Measurements from ENCODE around the gene SMIM30. TPM values are rescaled to one million over a fixed set of nuclear protein-coding genes. Genes with fewer than 3 reads are reported as not detected.

SMIM30 gene
- total RNA-seq, 1 experiment from 2014 or later, result 55.8 TPM

GRCh38 chr7:113084496-113085172 lies 33.7 kb downstream of the SMIM30 start:
- ChIA-PET CTCF (no interaction called here), RAD21 (ENCODE audit: low non-redundant PET in 1 of 2, low total read pairs in 2 of 2, uncharacterized antibody in 2 of 2, unreplicated experiment in 2 of 2) (no interaction called here), POLR2A (no interaction called here)
- no peaks in the 10 kb centered on the region for H3K27me3 ChIP-seq (ENCODE audit: insufficient read depth, low read length)
- no peak overlapping the region for H3K27ac ChIP-seq (ENCODE audit: low read depth, low read length)
- H4K20me1 ChIP-seq (ENCODE audit: insufficient read depth), result no peaks in the 10 kb centered on the region
- BruUV-seq (replicated peaks), result no TSS peak
- no peak overlapping the region for H3K4me3 ChIP-seq (replicated peaks in 1 of 2; ENCODE audit: low read depth in 1 of 2, low read length in 2 of 2)
- H3K36me3 ChIP-seq (ENCODE audit: control insufficient read depth in 1 of 2, insufficient read depth in 2 of 2, low read length in 2 of 2), result no peaks in the 10 kb centered on the region
- H3K4me2 ChIP-seq (ENCODE audit: low read length), result no peak overlapping the region
- no peak for ATAC-seq
- no peaks in the 10 kb centered on the region for H3K9me3 ChIP-seq (ENCODE audit: control insufficient read depth in 1 of 2, insufficient read depth in 1 of 2, low read depth in 1 of 2, low read length in 2 of 2)
- H3K9ac ChIP-seq (ENCODE audit: low read length), result no peak overlapping the region
- no peaks in the 10 kb centered on the region for H3K79me2 ChIP-seq (ENCODE audit: insufficient read depth, low read length)
- no peaks in the 10 kb centered on the region for H3K4me1 ChIP-seq (ENCODE audit: control insufficient read depth in 1 of 2, insufficient read depth in 2 of 2, low read length in 2 of 2)
- no peaks in the 10 kb centered on the region for H3K9me2 ChIP-seq (ENCODE audit: insufficient read depth)
- DNase-seq (ENCODE audit: low read depth, low spot score), result no peak
- TF ChIP-seq ELF1 (IDR thresholded peaks at IDR 0.05; ENCODE audit: borderline replicate concordance, low read depth), result no peak
- no peak for TF ChIP-seq ZNF274 (IDR thresholded peaks at IDR 0.05; ENCODE audit: low read depth, low read length)
- TF ChIP-seq EZH2 (IDR thresholded peaks at IDR 0.05), result no peak
- TF ChIP-seq POLR2AphosphoS5 (IDR thresholded peaks at IDR 0.05; ENCODE audit: low read depth, low read length), result no peak
- no peak for TF ChIP-seq CBX3 (IDR thresholded peaks at IDR 0.05; ENCODE audit: low read depth)
- TF ChIP-seq FOSL1 (IDR thresholded peaks at IDR 0.05; ENCODE audit: low read depth), result no peak
- no peak for TF ChIP-seq REST (IDR thresholded peaks at IDR 0.05; ENCODE audit: low read depth)
- intact Hi-C loops (cut with micrococcal nuclease), result no loop called here
- no peak overlapping the region for H2AFZ ChIP-seq (ENCODE audit: low read depth, low read length, poor library complexity, severe bottlenecking)
